HG03575 (cell line): ENCODE data around the gene WDR5.
"Not testable (repeated sequence)": the region's sequence is repeated elsewhere in the genome, so short reads cannot be mapped to it uniquely, and the experiment has no call there.

Experiments used
- ATAC-seq: cut with Tn5 transposase; IDR thresholded peaks from one replicate; pipeline ENCODE4 v1.9.1; 2021; ENCODE audit not compliant: unreplicated experiment, insufficient number of reproducible peaks, low FRiP score; ENCODE audit errors: extremely low read depth

Gene WDR5

GRCh38 chr9:134135343-134136117 lies at the start of gene WDR5:
WDR5 (plus strand) TSS chr9:134136082; CDS start chr9:134139878, 3,796 bp downstream.
- no peak for ATAC-seq

GRCh38 chr9:134088063-134088725 lies 47.7 kb upstream of the WDR5 start:
- ATAC-seq = no peak

GRCh38 chr9:134089972-134090371 lies 45.9 kb upstream of the WDR5 start:
- no peak for ATAC-seq

- ATAC-seq = no peak
Measured at GRCh38 chr9:134099123-134099761, 36.6 kb upstream of the WDR5 start.

- no peak for ATAC-seq
Measured at GRCh38 chr9:134100040-134100439, 35.8 kb upstream of the WDR5 start.

- ATAC-seq = not testable (repeated sequence)
Measured at GRCh38 chr9:134101133-134101532, 34.7 kb upstream of the WDR5 start.

GRCh38 chr9:134101623-134102149 lies 34.2 kb upstream of the WDR5 start:
- no peak for ATAC-seq

DNA sequence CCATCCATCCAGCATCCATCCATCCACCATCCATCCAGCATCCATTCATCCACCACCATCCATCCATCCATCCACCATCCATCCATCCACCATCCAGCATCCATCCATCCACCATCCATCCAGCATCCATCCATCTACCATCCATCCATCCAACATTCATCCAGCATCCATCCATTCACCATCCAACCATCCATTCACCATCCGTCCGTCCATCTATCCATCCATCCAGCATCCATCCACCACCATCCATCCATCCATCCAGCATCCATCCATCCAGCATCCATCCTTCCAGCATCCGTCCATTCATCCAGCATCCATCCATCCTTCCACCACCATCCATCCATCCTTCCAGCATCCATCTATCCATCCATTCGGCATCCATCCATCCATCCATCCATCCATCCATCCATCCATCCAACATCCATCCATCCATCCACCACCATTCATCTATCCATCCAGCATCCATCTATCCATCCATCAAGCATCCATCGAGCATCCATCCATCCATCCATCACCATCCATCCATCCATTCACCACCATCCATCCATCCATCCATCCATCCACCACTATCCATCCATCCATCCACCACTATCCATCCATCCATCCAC lies 32.4 kb upstream of the WDR5 start:
- ATAC-seq = no peak

DNA sequence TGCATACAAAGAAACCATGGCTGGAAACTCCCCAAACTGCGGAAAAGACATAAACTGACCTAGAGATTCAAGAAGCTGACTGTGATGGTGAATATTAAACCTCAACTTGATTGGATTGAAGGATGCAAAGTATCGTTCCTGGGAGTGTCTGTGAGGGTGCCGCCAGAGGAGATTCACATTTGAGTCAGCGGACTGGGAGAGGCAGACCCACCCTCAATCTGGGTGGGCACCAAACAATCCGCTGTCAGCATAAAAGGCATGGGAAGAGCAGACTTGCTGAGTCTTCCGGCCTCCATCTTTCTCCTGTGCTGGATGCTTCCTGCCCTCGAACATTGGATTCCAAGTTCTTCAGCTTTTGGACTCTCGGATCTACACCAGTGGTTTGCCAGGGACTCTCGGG lies 24.8 kb upstream of the WDR5 start:
- ATAC-seq = no peak

- no peak for ATAC-seq
Measured at GRCh38 chr9:134112561-134112960, 23.3 kb upstream of the WDR5 start.

DNA sequence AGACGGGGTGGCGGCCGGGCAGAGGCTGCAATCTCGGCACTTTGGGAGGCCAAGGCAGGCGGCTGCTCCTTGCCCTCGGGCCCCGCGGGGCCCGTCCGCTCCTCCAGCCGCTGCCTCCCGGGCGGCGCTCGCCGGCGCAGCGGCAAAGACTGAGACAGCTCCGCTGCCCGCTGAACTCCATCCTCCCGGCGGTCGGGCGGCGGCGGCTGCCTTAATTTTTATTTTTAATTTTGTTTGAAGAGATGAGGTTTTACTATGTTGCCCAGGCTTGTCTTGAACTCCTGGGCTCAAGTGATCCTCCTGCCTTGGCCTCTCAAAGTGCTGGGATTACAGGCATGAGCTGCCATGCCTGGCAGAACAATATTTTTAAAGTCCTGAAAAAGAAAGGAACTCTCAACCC lies 16.9 kb upstream of the WDR5 start:
- not testable (repeated sequence) for ATAC-seq

DNA sequence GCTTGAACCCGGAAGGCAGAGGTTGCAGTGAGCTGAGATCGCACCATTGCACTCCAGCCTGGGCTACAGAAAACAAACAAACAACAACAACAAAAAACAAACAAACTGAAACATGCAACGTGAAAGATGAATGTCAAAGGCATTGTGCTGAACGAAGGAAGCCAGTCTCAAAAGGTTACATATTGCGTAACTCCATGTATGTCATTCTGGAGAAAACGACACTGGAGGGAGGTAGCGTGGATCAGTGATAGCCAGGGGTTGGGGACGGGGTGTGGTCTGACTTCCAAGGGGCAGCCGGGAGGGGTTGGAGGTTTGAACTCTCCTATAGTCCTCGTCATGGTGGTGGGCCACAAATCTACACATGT lies 12.1 kb upstream of the WDR5 start:
- no peak for ATAC-seq

GRCh38 chr9:134125413-134126095 lies 10.3 kb upstream of the WDR5 start:
- no peak for ATAC-seq

GRCh38 chr9:134126373-134126772 lies 9.5 kb upstream of the WDR5 start:
- no peak for ATAC-seq

- ATAC-seq = no peak
Measured at GRCh38 chr9:134127065-134127580, 8.8 kb upstream of the WDR5 start.

GRCh38 chr9:134127616-134128015 lies 8.3 kb upstream of the WDR5 start:
- no peak for ATAC-seq

- ATAC-seq = no peak
Measured at GRCh38 chr9:134128727-134129679, 6.9 kb upstream of the WDR5 start.
